H1 (cell line): Measurements from ENCODE around the gene NR2E1. TPM values are rescaled to one million over a fixed set of nuclear protein-coding genes. Genes with fewer than 3 reads are reported as not detected.

Experiments
- CTCF ChIA-PET: fragments of 300-600 bp; sonication (Branson Sonifier 250); formaldehyde crosslinking; loops from one replicate; lab custom pipeline; 2021; ENCODE audit not compliant: partially characterized antibody; lab: Charles Lee
- POLR2A ChIA-PET: fragments of 300-600 bp; sonication (Branson Sonifier 250); formaldehyde crosslinking; loops from one replicate; lab custom pipeline; 2021; ENCODE audit warnings: inconsistent platforms; ENCODE audit not compliant: partially characterized antibody; lab: Charles Lee
- DNase-seq, 2 experiments: peaks; one replicate each; pipeline versions ENCODE4 v3.0.0 to v3.0.0-alpha.2; 2010 to 2022; ENCODE audit warnings: low spot score in 2 of 2, low read depth in 1 of 2, mixed read lengths in 1 of 2
- FAIRE-seq: peaks from 2 replicates; lab custom pipeline; 2011; peaks lifted over from hg19 to GRCh38; lab: Jason Lieb, UNC
- H2AFZ ChIP-seq: 2 replicates; pipeline ENCODE4 v1.8.1; 2012; ENCODE audit warnings: low read length, inconsistent platforms
- H2AK5ac ChIP-seq: 2 replicates; pipeline ENCODE4 v1.6.1; 2013; ENCODE audit warnings: low read depth, low read length
- H2BK120ac ChIP-seq: replicated peaks from 2 replicates; pipeline ENCODE3; 2013; ENCODE audit warnings: low read depth, low read length, inconsistent platforms
- H2BK12ac ChIP-seq: 2 replicates; pipeline ENCODE4 v1.6.1; 2013; ENCODE audit warnings: low read depth, low read length
- H2BK15ac ChIP-seq: 2 replicates; pipeline ENCODE4 v1.6.1; 2013; ENCODE audit warnings: low read length
- H2BK20ac ChIP-seq: 2 replicates; pipeline ENCODE4 v1.6.1; 2013; ENCODE audit warnings: low read length
- H2BK5ac ChIP-seq: 2 replicates; pipeline ENCODE4 v1.6.1; 2013; ENCODE audit warnings: low read depth, low read length
- H3K14ac ChIP-seq: 2 replicates; pipeline ENCODE4 v1.6.1; 2013; ENCODE audit warnings: inconsistent platforms; ENCODE audit not compliant: insufficient read length
- H3K18ac ChIP-seq: 2 replicates; pipeline ENCODE4 v1.6.1; 2013; ENCODE audit warnings: low read length; ENCODE audit errors: extremely low read depth
- H3K23ac ChIP-seq: 2 replicates; pipeline ENCODE4 v1.6.1; 2013; ENCODE audit warnings: inconsistent platforms; ENCODE audit not compliant: insufficient read length
- H3K23me2 ChIP-seq: 2 replicates; pipeline ENCODE4 v1.6.1; 2013; ENCODE audit warnings: low read depth, low read length
- H3K27ac ChIP-seq: 2 replicates; pipeline ENCODE4 v1.6.1; 2011; ENCODE audit warnings: low read depth, low read length, inconsistent platforms
- H3K27me3 ChIP-seq, 4 experiments: replicated peaks in 1 of 4; 1 replicate in 1 of 4; 2 replicates in 3 of 4; pipeline versions ENCODE4 v1.6.1 to v1.8.1; 2011 to 2013; ENCODE audit warnings: low read length in 3 of 4, mild to moderate bottlenecking in 3 of 4, inconsistent platforms in 2 of 4, mixed read lengths in 2 of 4, moderate library complexity in 1 of 4; ENCODE audit not compliant: control insufficient read depth in 3 of 4, insufficient read depth in 3 of 4; ENCODE audit errors: extremely low read depth in 1 of 4
- H3K36me3 ChIP-seq, 4 experiments: 2 replicates each; pipeline versions ENCODE4 v1.6.1 to v1.8.1; 2011 to 2013; ENCODE audit warnings: mild to moderate bottlenecking in 4 of 4, low read length in 3 of 4, moderate library complexity in 2 of 4, control low read depth in 1 of 4, inconsistent platforms in 1 of 4; ENCODE audit not compliant: insufficient read depth in 4 of 4, control insufficient read depth in 2 of 4
- H3K4ac ChIP-seq: replicated peaks from 2 replicates; pipeline ENCODE3; 2013; ENCODE audit warnings: low read length, low read depth, mixed read lengths, inconsistent platforms; ENCODE audit not compliant: insufficient read length
- H3K4me1 ChIP-seq, 4 experiments: replicated peaks in 1 of 4; 1 replicate in 1 of 4; 2 replicates in 3 of 4; pipeline versions ENCODE4 v1.6.1 to v1.8.1; 2011 to 2013; ENCODE audit warnings: low read length in 3 of 4, inconsistent platforms in 2 of 4, mixed read lengths in 1 of 4; ENCODE audit not compliant: insufficient read depth in 4 of 4, control insufficient read depth in 3 of 4
- H3K4me2 ChIP-seq, 2 experiments: 2 replicates each; pipeline versions ENCODE4 v1.6.1 to v1.8.1; 2011 to 2013; ENCODE audit warnings: low read depth in 2 of 2, low read length in 2 of 2, control low read depth in 1 of 2, inconsistent platforms in 1 of 2, mild to moderate bottlenecking in 1 of 2; ENCODE audit not compliant: insufficient read depth in 1 of 2
- H3K4me3 ChIP-seq, 4 experiments: fragments of 200-600, 300-600 bp in 1 of 4; sonication (generic), shearing (Covaris generic), sonication (Bioruptor Twin) in 1 of 4; 2 replicates each; pipeline versions ENCODE4 v1.5.1 to v1.8.1; 2011 to 2016; ENCODE audit warnings: low read length in 4 of 4, low read depth in 3 of 4, control low read depth in 2 of 4, inconsistent platforms in 2 of 4, mild to moderate bottlenecking in 2 of 4, mixed read lengths in 1 of 4, moderate library complexity in 1 of 4; ENCODE audit not compliant: insufficient read depth in 2 of 4; ENCODE audit errors: extremely low read depth in 1 of 4
- H3K56ac ChIP-seq: replicated peaks from 2 replicates; pipeline ENCODE3; 2013; ENCODE audit warnings: low read depth, mild to moderate bottlenecking, mixed read lengths, low read length, inconsistent platforms; ENCODE audit not compliant: insufficient read length
- H3K79me1 ChIP-seq: 2 replicates; pipeline ENCODE4 v1.6.1; 2013; ENCODE audit warnings: low read depth, low read length, control low read depth
- H3K79me2 ChIP-seq, 2 experiments: 2 replicates each; pipeline versions ENCODE4 v1.6.1 to v1.8.1; 2012 to 2013; ENCODE audit warnings: low read length in 2 of 2, mild to moderate bottlenecking in 2 of 2, inconsistent platforms in 1 of 2; ENCODE audit not compliant: insufficient read depth in 2 of 2, control insufficient read depth in 1 of 2
- H3K9ac ChIP-seq, 4 experiments: replicated peaks in 1 of 4; 1 replicate in 1 of 4; 2 replicates in 3 of 4; pipeline versions ENCODE4 v1.6.1 to v1.8.1; 2011 to 2013; ENCODE audit warnings: low read depth in 3 of 4, low read length in 3 of 4, control low read depth in 2 of 4, mild to moderate bottlenecking in 2 of 4, moderate library complexity in 2 of 4, inconsistent platforms in 1 of 4; ENCODE audit errors: extremely low read depth in 1 of 4
- H3K9me3 ChIP-seq, 2 experiments: 2 replicates each; pipeline versions ENCODE4 v1.6.1 to v1.8.1; 2012 to 2013; ENCODE audit warnings: mild to moderate bottlenecking in 2 of 2, moderate library complexity in 2 of 2, control low read depth in 1 of 2, inconsistent platforms in 1 of 2, low read depth in 1 of 2, low read length in 1 of 2, mixed read lengths in 1 of 2; ENCODE audit not compliant: insufficient read depth in 2 of 2
- H4K20me1 ChIP-seq, 2 experiments: replicated peaks in 1 of 2; 2 replicates each; pipeline versions ENCODE3 to v1.8.1; 2011 to 2013; ENCODE audit warnings: inconsistent platforms in 2 of 2, low read length in 2 of 2, mild to moderate bottlenecking in 1 of 2; ENCODE audit not compliant: insufficient read depth in 2 of 2, control insufficient read depth in 1 of 2
- H4K5ac ChIP-seq: 2 replicates; pipeline ENCODE4 v1.6.1; 2013; ENCODE audit warnings: low read length, low read depth, mixed read lengths, inconsistent platforms; ENCODE audit not compliant: insufficient read length
- H4K8ac ChIP-seq: 2 replicates; pipeline ENCODE4 v1.8.0; 2013; ENCODE audit warnings: mild to moderate bottlenecking, moderate library complexity, low read length, inconsistent platforms; ENCODE audit not compliant: insufficient read depth; ENCODE audit errors: extremely low read depth
- H4K91ac ChIP-seq: replicated peaks from 2 replicates; pipeline ENCODE3; 2013; ENCODE audit warnings: low read length, mixed read lengths, inconsistent platforms; ENCODE audit not compliant: insufficient read length
- BCL11A ChIP-seq, 2 experiments: IDR thresholded peaks; one replicate each; pipeline ENCODE4 v1.6.1; 2011; ENCODE audit warnings: low read depth in 2 of 2, low read length in 2 of 2, mild to moderate bottlenecking in 2 of 2
- EGR1 ChIP-seq: IDR thresholded peaks from 2 replicates; pipeline ENCODE4 v1.6.1; 2011; ENCODE audit warnings: low read depth, low read length, borderline replicate concordance
- EZH2 ChIP-seq: fragments of 200-600 bp; sonication (generic); IDR thresholded peaks from 2 replicates; pipeline ENCODE4 v1.7.1; 2012; ENCODE audit warnings: low read depth, mild to moderate bottlenecking, moderate library complexity, low read length, inconsistent platforms; ENCODE audit not compliant: severe bottlenecking
- FOSL1 ChIP-seq: IDR thresholded peaks from 2 replicates; pipeline ENCODE4 v1.6.1; 2011; ENCODE audit warnings: mild to moderate bottlenecking, low read depth, low read length, moderate library complexity; ENCODE audit not compliant: insufficient read depth
- GTF2F1 ChIP-seq: IDR thresholded peaks from 2 replicates; pipeline ENCODE4 v1.6.1; 2012; ENCODE audit warnings: low read depth, low read length, improper control_type of control experiment, borderline replicate concordance
- JUND ChIP-seq: IDR thresholded peaks from 2 replicates; pipeline ENCODE4 v1.6.1; 2011; ENCODE audit warnings: mild to moderate bottlenecking, improper control_type of control experiment, low read length
- KDM1A ChIP-seq: fragments of 200-600, 300-600 bp; sonication (generic); IDR thresholded peaks from 2 replicates; pipeline ENCODE4 v1.7.1; 2016; ENCODE audit warnings: mild to moderate bottlenecking, low read length, borderline replicate concordance
- NANOG ChIP-seq: IDR thresholded peaks from 2 replicates; pipeline ENCODE4 v1.6.1; 2011; ENCODE audit warnings: low read length, low read depth, mild to moderate bottlenecking, inconsistent platforms; ENCODE audit not compliant: insufficient read depth, poor library complexity, severe bottlenecking
- NRF1 ChIP-seq: IDR thresholded peaks from 2 replicates; pipeline ENCODE4 v1.6.1; 2011; ENCODE audit warnings: mild to moderate bottlenecking, low read depth, low read length, improper control_type of control experiment
- RXRA ChIP-seq: IDR thresholded peaks from 2 replicates; pipeline ENCODE4 v1.6.1; 2011; ENCODE audit warnings: low read depth, mild to moderate bottlenecking, low read length, moderate library complexity; ENCODE audit not compliant: insufficient read depth
- SRF ChIP-seq: IDR thresholded peaks from 2 replicates; pipeline ENCODE4 v1.6.1; 2011; ENCODE audit warnings: mild to moderate bottlenecking, low read depth, low read length, moderate library complexity
- ZNF274 ChIP-seq: IDR thresholded peaks from 2 replicates; pipeline ENCODE4 v1.7.0; 2012; ENCODE audit warnings: low read length, borderline replicate concordance; ENCODE audit errors: extremely low read depth
- WGBS, 2 experiments: shearing (Covaris generic) in 1 of 2; methylation state at CpG; one replicate each; pipeline versions ENCODE4 v1.1.6 to v1.1.7; 2013 to 2015; ENCODE audit warnings: low lambda C conversion rate in 2 of 2, mixed read lengths in 2 of 2, inconsistent platforms in 1 of 2, low coverage in 1 of 2, missing lambda C conversion rate in 1 of 2; ENCODE audit not compliant: insufficient replicate concordance in 2 of 2, insufficient coverage in 1 of 2, insufficient read length in 1 of 2; ENCODE audit errors: extremely low coverage in 1 of 2, missing lambda C conversion rate in 1 of 2; 5-methylcytosine and 5-hydroxymethylcytosine counted together
- polyA plus RNA-seq, 7 experiments: library from polyadenylated mRNA; depleted of rRNA in 3 of 7; stranded (reverse) in 5 of 7; unstranded in 2 of 7; fragments of >200 nt in 5 of 7; fragments of 200-250 nt in 2 of 7; gene quantifications; 1 replicate in 5 of 7; 2 replicates in 1 of 7; 4 replicates in 1 of 7; pipeline versions ENCODE4 v1.2.1 to v1.2.3, GENCODE V29; 2011 to 2013; ENCODE audit warnings: missing spikeins in 2 of 7, mixed read lengths in 2 of 7
- total RNA-seq: library from RNA; stranded (reverse); fragmentation: NEBNext Ultra II Directional; extraction: Animal tissue kit (Norgen Biotek cat#: 25700); gene quantifications from 2 replicates; pipeline ENCODE4 v1.2.1, GENCODE V29; 2021
- TF ChIP-seq, protein P1 (sequence below): IDR thresholded peaks from 2 replicates; pipeline ENCODE4 v1.6.1; 2011; ENCODE audit warnings: low read depth, mild to moderate bottlenecking, low read length; ENCODE audit not compliant: insufficient read depth

NR2E1 gene
- total and polyA plus RNA-seq, 2 of the 8 experiments (the other 6 are each of a cell fraction or from before 2014, with no cell fraction given): not detected

DNA sequence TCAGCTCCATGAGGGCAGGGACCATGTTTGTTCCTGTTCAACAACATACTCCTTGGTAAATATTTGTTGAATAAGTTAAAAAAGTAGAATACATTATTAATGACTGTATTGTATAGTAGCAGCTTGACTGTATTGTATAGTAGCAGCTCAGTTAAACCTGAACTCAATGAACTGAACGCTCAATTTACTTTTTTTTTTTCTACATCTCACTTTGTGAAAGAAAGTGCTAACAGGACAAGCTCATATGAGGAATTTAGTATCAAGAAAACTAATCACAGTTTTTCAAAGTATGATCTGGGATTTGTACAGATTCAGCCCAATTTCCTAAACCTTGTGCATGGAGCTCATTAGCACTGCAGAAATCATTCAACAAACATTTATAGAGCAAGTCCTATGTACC, 38.8 kb upstream of the NR2E1 start:
- Histone ChIP-seq H2AK5ac (no peak overlapping the region), H3K79me2 (no peaks in the 10 kb centered on the region), H3K36me3 (no peaks in the 10 kb centered on the region), H3K27me3 (peaks cover 44 to 86% (median 79%) of the 10 kb centered on the region in 4 experiments), H3K4me1 (peaks cover 0 to 7% (median 1%) of the 10 kb centered on the region in 4 experiments; a peak in 4 of 7 replicates), H3K14ac (no peak overlapping the region), H4K8ac (no peak overlapping the region), H3K79me1 (no peaks in the 10 kb centered on the region), H3K9ac (no peak overlapping the region), H3K27ac (no peak overlapping the region), H3K4me3 (no peak overlapping the region), H3K4me2 (no peak overlapping the region), H4K5ac (no peak overlapping the region), H3K23me2 (no peaks in the 10 kb centered on the region), H2BK12ac (no peak overlapping the region), H3K4ac (no peak overlapping the region), H3K9me3 (no peaks in the 10 kb centered on the region), H3K56ac (no peak overlapping the region), H2BK5ac (no peak overlapping the region), H4K20me1 (peaks cover 0 to 3% of the 10 kb centered on the region in 2 experiments), H2BK120ac (no peak overlapping the region), H2BK15ac (no peak overlapping the region), H4K91ac (no peak overlapping the region), H2AFZ (no peak overlapping the region), H3K23ac (no peak overlapping the region), H2BK20ac (no peak overlapping the region), H3K18ac (no peak overlapping the region)
- whole genome bisulfite sequencing, 2 experiments: 78% methylated on average over 1 of the region's 1 CpG; no CpG with 5 or more reads in 1 of the 2 experiments
- ChIA-PET POLR2A (no interaction called here), CTCF (interaction anchor here (0.6 to 2.0 kb wide), 7 partner anchors 10 to 414 kb away, joined by 3 to 6 read pairs (median 3); no protein-coding TSS in a partner anchor)
- DNase-seq: no peak
- FAIRE-seq: no peak
- no peak for TF ChIP-seq SRF
- TF ChIP-seq EZH2: no peak
- no peak for TF ChIP-seq GTF2F1
- no peak for TF ChIP-seq FOSL1
- no peak for TF ChIP-seq NRF1
- no peak for TF ChIP-seq NANOG
- TF ChIP-seq, protein P1, sequence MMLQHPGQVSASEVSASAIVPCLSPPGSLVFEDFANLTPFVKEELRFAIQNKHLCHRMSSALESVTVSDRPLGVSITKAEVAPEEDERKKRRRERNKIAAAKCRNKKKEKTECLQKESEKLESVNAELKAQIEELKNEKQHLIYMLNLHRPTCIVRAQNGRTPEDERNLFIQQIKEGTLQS: no peak
- TF ChIP-seq BCL11A (IDR thresholded peaks at IDR 0.05; ENCODE audit: low read depth in 2 of 2, low read length in 2 of 2): no peak
- TF ChIP-seq RXRA: no peak
- no peak for TF ChIP-seq KDM1A
- TF ChIP-seq ZNF274: no peak
- no peak for TF ChIP-seq EGR1
- no peak for TF ChIP-seq JUND
